Ishikawa (cell line): ENCODE measurements around the gene TTC17.

Experiments
- CEBPB ChIP-seq: IDR thresholded peaks from 2 replicates; pipeline ENCODE4 v1.6.1; 2012
- CREB1 ChIP-seq: IDR thresholded peaks from 2 replicates; pipeline ENCODE4 v1.6.1; 2012; ENCODE audit warnings: low read depth
- EGR1 ChIP-seq: IDR thresholded peaks from 2 replicates; pipeline ENCODE4 v1.6.1; 2012
- EP300 ChIP-seq: IDR thresholded peaks from 2 replicates; pipeline ENCODE4 v1.6.1; 2012; ENCODE audit warnings: borderline replicate concordance
- FOXM1 ChIP-seq: IDR thresholded peaks from 2 replicates; pipeline ENCODE4 v1.6.1; 2012; ENCODE audit warnings: low read depth, borderline replicate concordance
- NFIC ChIP-seq: IDR thresholded peaks from 2 replicates; pipeline ENCODE4 v1.6.1; 2012
- RAD21 ChIP-seq: IDR thresholded peaks from 2 replicates; pipeline ENCODE4 v1.6.1; 2012; ENCODE audit warnings: low read depth
- TAF1 ChIP-seq: IDR thresholded peaks from 2 replicates; pipeline ENCODE4 v1.6.1; 2012; ENCODE audit warnings: low read depth, mild to moderate bottlenecking
- TCF12 ChIP-seq: IDR thresholded peaks from 2 replicates; pipeline ENCODE4 v1.6.1; 2012; ENCODE audit warnings: low read depth
- TEAD4 ChIP-seq: IDR thresholded peaks from 2 replicates; pipeline ENCODE4 v1.6.1; 2012
- YY1 ChIP-seq: IDR thresholded peaks from 2 replicates; pipeline ENCODE4 v1.6.1; 2012; ENCODE audit warnings: low read depth
- ZBTB7A ChIP-seq: IDR thresholded peaks from 2 replicates; pipeline ENCODE4 v1.6.1; 2012; ENCODE audit warnings: low read depth
- TF ChIP-seq, protein P1 (sequence below): IDR thresholded peaks from 2 replicates; pipeline ENCODE4 v1.6.1; 2012
- TF ChIP-seq, protein P2 (sequence below): IDR thresholded peaks from 2 replicates; pipeline ENCODE4 v1.6.1; 2012
- TF ChIP-seq, protein P3 (sequence below): IDR thresholded peaks from 2 replicates; pipeline ENCODE4 v1.6.1; 2012; ENCODE audit warnings: low read depth, mild to moderate bottlenecking

Gene TTC17

DNA sequence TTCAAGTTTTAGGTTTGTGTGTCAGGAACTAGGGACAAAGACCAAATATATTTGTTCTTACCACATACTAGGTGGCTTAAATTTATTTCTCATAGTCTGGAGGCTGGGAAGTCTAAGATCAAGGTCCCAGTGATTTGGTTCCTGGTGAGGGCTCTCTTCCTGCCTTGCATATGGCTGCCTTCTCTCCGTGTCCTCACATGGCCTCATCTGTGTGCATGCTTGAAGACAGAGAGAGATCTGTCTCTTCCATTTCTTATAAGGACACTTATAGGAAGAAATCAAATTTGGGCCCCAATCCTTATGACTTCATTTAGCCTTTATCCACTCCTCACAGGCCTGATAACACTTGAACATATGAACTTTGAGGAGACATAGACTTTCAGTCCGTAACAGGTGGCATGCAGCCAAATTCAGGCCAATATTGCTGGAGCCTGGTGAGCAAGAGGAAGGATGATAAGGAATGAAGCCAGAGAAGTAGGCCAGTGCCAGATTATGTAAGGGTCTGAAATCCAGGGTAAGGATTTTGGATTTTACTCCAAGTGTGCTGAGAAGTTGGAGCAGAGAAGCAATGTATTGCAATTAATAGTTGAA, 35.1 kb downstream of the TTC17 start:
- TF ChIP-seq TEAD4 (no peak), RAD21 (no peak), NFIC (no peak)

DNA sequence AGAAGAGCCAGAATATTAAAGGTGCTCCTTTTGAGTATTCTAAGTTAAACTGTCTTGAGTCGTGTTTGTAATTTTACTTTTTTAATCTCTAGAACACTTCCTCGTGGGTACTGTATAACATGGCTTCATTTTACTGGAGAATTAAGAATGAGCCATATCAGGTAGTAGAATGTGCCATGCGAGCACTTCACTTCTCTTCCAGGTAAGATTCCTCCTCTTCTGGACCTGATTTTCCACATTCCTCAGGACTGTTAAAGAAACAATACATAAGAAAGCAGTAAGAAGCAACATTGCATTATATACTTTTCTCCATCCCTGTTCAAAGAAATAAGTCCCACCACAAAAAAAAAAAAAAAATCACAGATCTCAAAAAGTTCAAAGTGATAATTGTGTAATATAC, 37.9 kb downstream of the TTC17 start:
- TF ChIP-seq TEAD4: peak; percentile 71
- TF ChIP-seq RAD21: no peak

DNA sequence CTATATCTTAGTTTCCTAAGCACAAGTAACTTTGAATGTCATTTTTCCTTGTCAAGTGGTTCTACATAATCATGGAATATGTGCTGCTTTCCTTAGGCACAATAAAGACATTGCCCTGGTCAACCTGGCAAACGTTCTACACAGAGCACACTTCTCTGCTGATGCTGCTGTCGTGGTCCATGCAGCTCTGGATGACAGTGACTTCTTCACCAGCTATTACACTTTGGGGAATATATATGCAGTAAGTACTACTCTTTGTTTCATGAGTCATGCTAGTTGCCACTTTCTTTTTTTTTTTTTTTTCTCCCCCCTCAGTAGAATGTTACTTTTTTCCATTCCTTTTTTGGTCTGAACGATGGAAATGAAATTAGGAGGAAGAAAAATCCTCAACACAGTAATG, 38.5 kb downstream of the TTC17 start:
- TF ChIP-seq YY1: no peak
- no peak for TF ChIP-seq TEAD4
- TF ChIP-seq CREB1: no peak
- no peak for TF ChIP-seq TAF1
- no peak for TF ChIP-seq FOXM1
- TF ChIP-seq EP300: no peak

DNA sequence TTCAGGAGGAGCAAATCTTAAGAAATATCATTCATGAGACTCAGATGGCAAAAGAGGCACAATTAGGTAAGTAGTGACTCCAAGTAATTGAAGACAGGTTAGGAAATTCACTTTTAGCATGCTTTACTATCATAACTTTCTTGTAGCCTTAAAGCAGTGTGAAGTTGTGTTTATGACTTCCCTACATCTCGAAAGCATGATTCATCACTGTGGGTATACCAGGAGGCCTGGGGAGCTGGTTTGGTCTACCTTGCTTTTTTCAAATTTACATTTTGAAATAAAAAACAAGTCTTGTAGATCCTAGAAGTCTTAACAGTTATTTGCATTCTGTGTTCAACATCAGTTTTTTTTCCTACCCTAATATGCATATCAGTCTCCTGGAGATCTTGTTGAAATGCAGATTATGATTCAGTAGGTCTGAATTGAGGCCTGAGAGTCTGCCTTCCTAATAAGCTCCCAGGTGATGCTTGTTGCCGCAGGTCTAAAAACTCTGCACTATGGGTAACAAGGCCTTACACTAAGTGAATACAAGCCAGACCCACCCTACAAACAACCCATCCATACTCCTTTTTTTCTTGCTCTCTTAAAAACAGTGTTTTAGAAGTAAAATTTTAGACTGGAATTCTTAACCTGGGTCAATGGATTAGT, 41.4 kb downstream of the TTC17 start:
- TF ChIP-seq CREB1 (no peak), TAF1 (no peak), TEAD4 (no peak), RAD21 (no peak), ZBTB7A (no peak), CEBPB (no peak), YY1 (no peak), EGR1 (no peak), EP300 (no peak), TCF12 (no peak), NFIC (no peak)
- TF ChIP-seq, protein P1, sequence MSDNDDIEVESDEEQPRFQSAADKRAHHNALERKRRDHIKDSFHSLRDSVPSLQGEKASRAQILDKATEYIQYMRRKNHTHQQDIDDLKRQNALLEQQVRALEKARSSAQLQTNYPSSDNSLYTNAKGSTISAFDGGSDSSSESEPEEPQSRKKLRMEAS: no peak
- TF ChIP-seq, protein P2, sequence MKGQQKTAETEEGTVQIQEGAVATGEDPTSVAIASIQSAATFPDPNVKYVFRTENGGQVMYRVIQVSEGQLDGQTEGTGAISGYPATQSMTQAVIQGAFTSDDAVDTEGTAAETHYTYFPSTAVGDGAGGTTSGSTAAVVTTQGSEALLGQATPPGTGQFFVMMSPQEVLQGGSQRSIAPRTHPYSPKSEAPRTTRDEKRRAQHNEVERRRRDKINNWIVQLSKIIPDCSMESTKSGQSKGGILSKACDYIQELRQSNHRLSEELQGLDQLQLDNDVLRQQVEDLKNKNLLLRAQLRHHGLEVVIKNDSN: no peak

DNA sequence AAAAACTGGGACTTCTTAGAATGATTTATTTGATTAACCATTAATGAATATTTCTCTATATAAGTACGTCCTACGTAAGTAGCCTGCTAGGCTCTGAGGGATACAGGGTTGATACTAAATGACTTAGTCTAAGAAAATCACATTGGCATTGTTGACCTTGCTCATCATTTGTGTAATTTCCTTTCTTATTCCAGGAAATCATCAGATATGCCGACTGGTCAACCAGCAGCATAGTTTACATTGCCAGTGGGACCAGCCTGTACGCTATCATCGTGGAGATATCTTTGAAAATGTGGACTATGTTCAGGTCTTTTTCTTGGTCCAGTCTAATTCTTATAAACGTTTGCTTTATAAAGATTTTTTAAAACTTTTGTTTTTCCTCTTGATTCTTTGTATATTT, 42.5 kb downstream of the TTC17 start:
- no peak for TF ChIP-seq TEAD4
- TF ChIP-seq, protein P1: no peak
- TF ChIP-seq, protein P2: no peak

DNA sequence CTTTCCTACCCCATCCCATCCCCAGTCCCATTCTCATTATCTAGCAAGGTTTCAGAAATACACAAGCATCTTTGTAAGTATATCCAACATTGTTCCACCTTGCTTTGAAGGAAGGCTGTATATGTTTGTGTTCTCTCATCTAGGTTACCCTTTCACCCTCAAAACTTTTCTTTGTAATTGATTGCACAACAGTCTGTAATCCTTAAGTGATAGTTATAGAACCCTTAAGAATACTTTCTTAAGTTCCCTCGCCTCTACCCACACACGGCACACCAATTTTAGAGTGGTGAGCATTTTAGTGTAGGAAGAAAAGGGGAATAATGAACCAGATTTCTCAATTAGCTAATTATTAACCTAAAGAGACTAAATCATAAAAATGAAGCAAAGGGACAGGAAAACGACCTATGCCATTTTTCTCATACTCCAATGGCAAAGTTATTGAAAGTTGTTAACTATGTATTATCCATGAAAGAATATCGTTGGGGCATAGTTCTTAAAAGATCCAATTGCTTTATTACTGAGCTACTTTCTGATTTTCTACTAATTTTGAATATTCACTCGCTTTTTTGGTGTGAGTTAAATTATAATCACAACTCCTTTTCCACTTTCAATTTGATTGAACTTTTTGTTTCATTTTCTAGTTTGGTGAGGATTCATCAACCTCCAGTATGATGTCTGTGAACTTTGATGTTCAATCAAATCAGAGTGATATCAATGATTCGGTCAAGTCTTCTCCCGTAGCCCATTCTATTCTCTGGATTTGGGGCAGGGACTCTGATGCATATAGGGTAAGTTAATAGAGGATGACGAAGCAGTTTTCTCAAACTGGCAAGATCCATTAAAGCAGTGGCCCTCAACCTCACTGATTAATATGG, 44.9 kb downstream of the TTC17 start:
- no peak for TF ChIP-seq FOXM1
- TF ChIP-seq CREB1: no peak
- TF ChIP-seq, protein P3, sequence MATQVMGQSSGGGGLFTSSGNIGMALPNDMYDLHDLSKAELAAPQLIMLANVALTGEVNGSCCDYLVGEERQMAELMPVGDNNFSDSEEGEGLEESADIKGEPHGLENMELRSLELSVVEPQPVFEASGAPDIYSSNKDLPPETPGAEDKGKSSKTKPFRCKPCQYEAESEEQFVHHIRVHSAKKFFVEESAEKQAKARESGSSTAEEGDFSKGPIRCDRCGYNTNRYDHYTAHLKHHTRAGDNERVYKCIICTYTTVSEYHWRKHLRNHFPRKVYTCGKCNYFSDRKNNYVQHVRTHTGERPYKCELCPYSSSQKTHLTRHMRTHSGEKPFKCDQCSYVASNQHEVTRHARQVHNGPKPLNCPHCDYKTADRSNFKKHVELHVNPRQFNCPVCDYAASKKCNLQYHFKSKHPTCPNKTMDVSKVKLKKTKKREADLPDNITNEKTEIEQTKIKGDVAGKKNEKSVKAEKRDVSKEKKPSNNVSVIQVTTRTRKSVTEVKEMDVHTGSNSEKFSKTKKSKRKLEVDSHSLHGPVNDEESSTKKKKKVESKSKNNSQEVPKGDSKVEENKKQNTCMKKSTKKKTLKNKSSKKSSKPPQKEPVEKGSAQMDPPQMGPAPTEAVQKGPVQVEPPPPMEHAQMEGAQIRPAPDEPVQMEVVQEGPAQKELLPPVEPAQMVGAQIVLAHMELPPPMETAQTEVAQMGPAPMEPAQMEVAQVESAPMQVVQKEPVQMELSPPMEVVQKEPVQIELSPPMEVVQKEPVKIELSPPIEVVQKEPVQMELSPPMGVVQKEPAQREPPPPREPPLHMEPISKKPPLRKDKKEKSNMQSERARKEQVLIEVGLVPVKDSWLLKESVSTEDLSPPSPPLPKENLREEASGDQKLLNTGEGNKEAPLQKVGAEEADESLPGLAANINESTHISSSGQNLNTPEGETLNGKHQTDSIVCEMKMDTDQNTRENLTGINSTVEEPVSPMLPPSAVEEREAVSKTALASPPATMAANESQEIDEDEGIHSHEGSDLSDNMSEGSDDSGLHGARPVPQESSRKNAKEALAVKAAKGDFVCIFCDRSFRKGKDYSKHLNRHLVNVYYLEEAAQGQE: no peak
- no peak for TF ChIP-seq TAF1
- no peak for TF ChIP-seq CEBPB
- TF ChIP-seq YY1: no peak
- TF ChIP-seq RAD21: no peak
- TF ChIP-seq NFIC: no peak
- no peak for TF ChIP-seq TEAD4
- no peak for TF ChIP-seq TCF12
- TF ChIP-seq, protein P2: no peak

DNA sequence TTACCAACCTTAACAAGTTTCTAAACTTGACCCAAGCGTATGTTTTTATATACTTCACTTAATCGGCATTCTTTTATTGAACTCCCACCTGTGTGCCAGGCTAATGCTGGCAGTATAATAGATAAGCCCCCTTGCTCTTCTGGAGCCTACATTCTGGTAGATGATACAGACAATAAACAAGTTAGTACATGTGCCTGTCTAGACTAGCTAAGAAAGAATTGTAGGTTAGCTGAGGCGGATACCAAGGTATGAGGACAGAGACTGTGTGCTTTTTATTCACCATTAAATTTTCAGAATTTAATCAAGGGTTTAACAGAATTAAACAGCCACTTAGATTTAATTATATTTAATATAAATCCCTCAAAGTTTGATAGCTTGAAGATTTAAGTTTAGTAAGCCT, 45.7 kb downstream of the TTC17 start:
- TF ChIP-seq TCF12: no peak
- no peak for TF ChIP-seq EP300
- TF ChIP-seq TEAD4: no peak
- TF ChIP-seq, protein P2: no peak
- no peak for TF ChIP-seq TAF1
- no peak for TF ChIP-seq EGR1
- no peak for TF ChIP-seq NFIC
- TF ChIP-seq YY1: no peak
